H9 (cell line): ENCODE results near the gene NCOA5. TPM values are rescaled to one million over a fixed set of nuclear protein-coding genes. Genes with fewer than 3 reads are reported as not detected.

Source experiments
- DNase-seq: peaks from one replicate; pipeline ENCODE4 v3.0.0-alpha.2; 2017
- H2AFZ ChIP-seq: one replicate; pipeline ENCODE4 v1.6.1; 2013; ENCODE audit warnings: mild to moderate bottlenecking, low read length, control low read depth, moderate library complexity
- H2AK5ac ChIP-seq: 2 replicates; pipeline ENCODE4 v1.6.1; 2013; ENCODE audit warnings: low read length, control low read depth, mixed read lengths; ENCODE audit not compliant: insufficient read length
- H2BK120ac ChIP-seq: one replicate; pipeline ENCODE4 v1.6.1; 2013; ENCODE audit warnings: low read depth, mild to moderate bottlenecking, low read length, control low read depth, inconsistent platforms; ENCODE audit not compliant: poor library complexity, severe bottlenecking
- H2BK12ac ChIP-seq: 2 replicates; pipeline ENCODE4 v1.6.1; 2013; ENCODE audit warnings: low read length, control low read depth, mixed read lengths, low read depth; ENCODE audit not compliant: insufficient read length
- H2BK15ac ChIP-seq: 2 replicates; pipeline ENCODE4 v1.6.1; 2013; ENCODE audit warnings: low read depth, low read length, control low read depth
- H2BK20ac ChIP-seq: one replicate; pipeline ENCODE4 v1.6.1; 2013; ENCODE audit warnings: low read depth, mild to moderate bottlenecking, low read length, control low read depth, inconsistent platforms; ENCODE audit not compliant: poor library complexity, severe bottlenecking
- H2BK5ac ChIP-seq: 2 replicates; pipeline ENCODE4 v1.6.1; 2013; ENCODE audit warnings: low read length, control low read depth, mixed read lengths; ENCODE audit not compliant: insufficient read length
- H3K14ac ChIP-seq: 2 replicates; pipeline ENCODE4 v1.6.1; 2013; ENCODE audit warnings: low read length, control low read depth; ENCODE audit not compliant: insufficient read depth
- H3K18ac ChIP-seq: 2 replicates; pipeline ENCODE4 v1.6.1; 2013; ENCODE audit warnings: low read depth, mild to moderate bottlenecking, mixed read lengths, low read length, control low read depth; ENCODE audit not compliant: insufficient read length
- H3K23ac ChIP-seq: 2 replicates; pipeline ENCODE4 v1.6.1; 2013; ENCODE audit warnings: low read length, control low read depth, mixed read lengths, low read depth; ENCODE audit not compliant: insufficient read length
- H3K23me2 ChIP-seq: 2 replicates; pipeline ENCODE4 v1.6.1; 2013; ENCODE audit warnings: low read depth, mild to moderate bottlenecking, mixed read lengths, low read length, control low read depth; ENCODE audit not compliant: insufficient read length, poor library complexity, severe bottlenecking
- H3K27ac ChIP-seq: 2 replicates; pipeline ENCODE4 v1.5.1; 2013; ENCODE audit warnings: low read length, control low read depth, mixed read lengths, low read depth; ENCODE audit not compliant: insufficient read length
- H3K27me3 ChIP-seq: 2 replicates; pipeline ENCODE4 v1.6.1; 2013; ENCODE audit warnings: low read length, control low read depth, inconsistent platforms; ENCODE audit not compliant: insufficient read depth
- H3K4ac ChIP-seq: 2 replicates; pipeline ENCODE4 v1.6.1; 2013; ENCODE audit warnings: low read depth, mild to moderate bottlenecking, control low read depth, inconsistent platforms, low read length, moderate library complexity
- H3K4me1 ChIP-seq: 2 replicates; pipeline ENCODE4 v1.6.1; 2013; ENCODE audit warnings: low read length, control low read depth, inconsistent platforms; ENCODE audit not compliant: insufficient read depth
- H3K4me2 ChIP-seq: 2 replicates; pipeline ENCODE4 v1.6.1; 2013; ENCODE audit warnings: low read length, control low read depth, mixed read lengths; ENCODE audit not compliant: insufficient read length, insufficient read depth
- H3K56ac ChIP-seq: 2 replicates; pipeline ENCODE4 v1.6.1; 2013; ENCODE audit warnings: low read depth, mild to moderate bottlenecking, mixed read lengths, low read length, control low read depth; ENCODE audit not compliant: insufficient read length
- H3K79me1 ChIP-seq: 2 replicates; pipeline ENCODE4 v1.6.1; 2013; ENCODE audit warnings: low read depth, mild to moderate bottlenecking, moderate library complexity, low read length, control low read depth, inconsistent platforms; ENCODE audit not compliant: insufficient read depth, poor library complexity, severe bottlenecking
- H3K79me2 ChIP-seq: 2 replicates; pipeline ENCODE4 v1.6.1; 2013; ENCODE audit warnings: low read length, control low read depth, inconsistent platforms; ENCODE audit not compliant: insufficient read depth
- H3K9ac ChIP-seq: 2 replicates; pipeline ENCODE4 v1.6.1; 2013; ENCODE audit warnings: low read length, control low read depth, mixed read lengths; ENCODE audit not compliant: insufficient read length; ENCODE audit errors: extremely low read depth
- H3K9me3 ChIP-seq: one replicate; pipeline ENCODE4 v1.6.1; 2013; ENCODE audit warnings: low read depth, low read length, inconsistent platforms; ENCODE audit not compliant: control insufficient read depth
- H3T11ph ChIP-seq: one replicate; pipeline ENCODE4 v1.6.1; 2013; ENCODE audit warnings: mild to moderate bottlenecking, low read length, control low read depth, inconsistent platforms
- H4K20me1 ChIP-seq: one replicate; pipeline ENCODE4 v1.6.1; 2013; ENCODE audit not compliant: control insufficient read depth, insufficient read length, insufficient read depth
- H4K5ac ChIP-seq: 2 replicates; pipeline ENCODE4 v1.6.1; 2013; ENCODE audit warnings: low read depth, mild to moderate bottlenecking, mixed read lengths, low read length, control low read depth; ENCODE audit not compliant: insufficient read length
- H4K8ac ChIP-seq: replicated peaks from 2 replicates; pipeline ENCODE4 v1.6.1; 2013; ENCODE audit warnings: low read length, control low read depth, mixed read lengths, low read depth; ENCODE audit not compliant: insufficient read length
- H4K91ac ChIP-seq: 2 replicates; pipeline ENCODE4 v1.6.1; 2013; ENCODE audit warnings: low read depth, mild to moderate bottlenecking, moderate library complexity, mixed read lengths, low read length, control low read depth; ENCODE audit not compliant: insufficient read length
- H3K27ac Mint-ChIP-seq, 3 experiments: 2 replicates in 2 of 3; 3 replicates in 1 of 3; pipeline ENCODE4 v1.8.0; 2020 to 2021; ENCODE audit warnings: mixed read lengths in 3 of 3, mild to moderate bottlenecking in 1 of 3, moderate library complexity in 1 of 3
- H3K27me3 Mint-ChIP-seq: 2 replicates; pipeline ENCODE4 v1.8.0; 2021; ENCODE audit warnings: low read depth, mild to moderate bottlenecking, moderate library complexity, mixed read lengths
- H3K36me3 Mint-ChIP-seq, 3 experiments: 2 replicates in 2 of 3; 3 replicates in 1 of 3; pipeline ENCODE4 v1.8.0; 2020 to 2021; ENCODE audit warnings: low read depth in 3 of 3, mixed read lengths in 3 of 3; ENCODE audit not compliant: insufficient read depth in 1 of 3
- H3K4me1 Mint-ChIP-seq, 2 experiments: 2 replicates each; pipeline ENCODE4 v1.8.0; 2020; ENCODE audit warnings: mixed read lengths in 2 of 2
- H3K4me3 Mint-ChIP-seq, 2 experiments: 2 replicates in 1 of 2; 3 replicates in 1 of 2; pipeline ENCODE4 v1.8.0; 2020 to 2021; ENCODE audit warnings: mild to moderate bottlenecking in 2 of 2, mixed read lengths in 2 of 2, moderate library complexity in 1 of 2
- H3K9me3 Mint-ChIP-seq, 2 experiments: 2 replicates in 1 of 2; 3 replicates in 1 of 2; pipeline ENCODE4 v1.8.0; 2020; ENCODE audit warnings: mild to moderate bottlenecking in 2 of 2, mixed read lengths in 2 of 2, moderate library complexity in 1 of 2
- WGBS: extraction: QIAGEN DNeasy Blood & Tissue Kit; methylation state at CpG from one replicate; pipeline ENCODE4 v1.1.7; 2013; ENCODE audit warnings: missing lambda C conversion rate, low lambda C conversion rate, mixed read lengths; ENCODE audit not compliant: insufficient read length; ENCODE audit errors: extremely low coverage; 5-methylcytosine and 5-hydroxymethylcytosine counted together
- total RNA-seq: library from RNA; stranded (reverse); gene quantifications from 2 replicates; pipeline ENCODE4 v1.2.1, GENCODE V29; 2021
- TF ChIP-seq, protein P1 (sequence below): fragments of 200-600 bp; sonication (generic); conservative IDR thresholded peaks from 3 replicates; pipeline ENCODE4 v1.8.0; 2021; ENCODE audit warnings: antibody characterized with exemption, mild to moderate bottlenecking

Gene NCOA5
- total RNA-seq, 1 experiment from 2014 or later: 55.7 TPM

DNA sequence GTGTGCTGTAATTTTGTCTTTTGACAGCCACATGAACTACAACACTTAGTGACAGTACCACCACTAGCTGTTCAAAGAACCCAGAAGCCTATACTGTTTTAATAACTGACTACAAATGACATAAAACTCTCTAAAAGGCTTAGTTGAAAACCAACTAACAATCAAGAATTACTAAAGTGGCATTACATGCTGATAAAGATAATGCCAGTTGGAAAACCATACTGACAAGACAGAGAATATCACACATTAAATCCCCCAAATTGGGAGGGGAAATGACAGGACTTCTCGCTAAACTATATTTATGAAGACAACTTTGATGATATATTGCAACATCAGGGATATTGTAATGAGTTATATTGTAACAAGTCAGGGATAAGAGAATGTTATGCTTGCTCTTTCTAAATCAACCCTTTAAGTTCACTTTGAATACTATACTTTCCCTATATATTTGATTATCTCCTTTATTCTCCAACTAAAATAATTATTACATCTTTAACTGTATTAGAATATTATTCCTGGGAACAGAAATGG is 6.2 kb downstream of the NCOA5 start:
- Histone ChIP-seq H3K27ac (no peak overlapping the region), H2BK5ac (no peak overlapping the region), H3K4ac (no peak overlapping the region), H4K20me1 (no peaks in the 10 kb centered on the region), H3K79me1 (peaks cover 9% of the 10 kb centered on the region), H3K18ac (no peak overlapping the region), H2BK120ac (no peak overlapping the region), H3K9me3 (no peaks in the 10 kb centered on the region), H2BK12ac (no peak overlapping the region), H4K5ac (no peak overlapping the region), H3K56ac (no peak overlapping the region), H2AK5ac (no peak overlapping the region), H4K8ac (no peak overlapping the region), H3K9ac (no peak overlapping the region), H3K27me3 (no peaks in the 10 kb centered on the region), H4K91ac (no peak overlapping the region), H2BK20ac (no peak overlapping the region), H3K4me1 (peaks cover 2% of the 10 kb centered on the region; the same call in 1 of the 2 replicates), H3T11ph (no peak overlapping the region), H2BK15ac (no peak overlapping the region), H3K14ac (no peak overlapping the region), H2AFZ (no peak overlapping the region), H3K4me2 (no peak overlapping the region), H3K23me2 (peaks cover 3% of the 10 kb centered on the region), H3K79me2 (peaks cover 35% of the 10 kb centered on the region; the same call in 1 of the 2 replicates), H3K23ac (no peak overlapping the region)
- Mint-ChIP-seq H3K27ac (no peak overlapping the region; a peak in 2 of 7 replicates), H3K27me3 (no peaks in the 10 kb centered on the region), H3K36me3 (peaks cover 0 to 8% (median 8%) of the 10 kb centered on the region in 3 experiments; a peak in 4 of 7 replicates), H3K4me3 (no peak overlapping the region), H3K4me1 (peaks cover 37 to 43% of the 10 kb centered on the region in 2 experiments), H3K9me3 (no peaks in the 10 kb centered on the region)
- no peak for DNase-seq
- TF ChIP-seq, protein P1, sequence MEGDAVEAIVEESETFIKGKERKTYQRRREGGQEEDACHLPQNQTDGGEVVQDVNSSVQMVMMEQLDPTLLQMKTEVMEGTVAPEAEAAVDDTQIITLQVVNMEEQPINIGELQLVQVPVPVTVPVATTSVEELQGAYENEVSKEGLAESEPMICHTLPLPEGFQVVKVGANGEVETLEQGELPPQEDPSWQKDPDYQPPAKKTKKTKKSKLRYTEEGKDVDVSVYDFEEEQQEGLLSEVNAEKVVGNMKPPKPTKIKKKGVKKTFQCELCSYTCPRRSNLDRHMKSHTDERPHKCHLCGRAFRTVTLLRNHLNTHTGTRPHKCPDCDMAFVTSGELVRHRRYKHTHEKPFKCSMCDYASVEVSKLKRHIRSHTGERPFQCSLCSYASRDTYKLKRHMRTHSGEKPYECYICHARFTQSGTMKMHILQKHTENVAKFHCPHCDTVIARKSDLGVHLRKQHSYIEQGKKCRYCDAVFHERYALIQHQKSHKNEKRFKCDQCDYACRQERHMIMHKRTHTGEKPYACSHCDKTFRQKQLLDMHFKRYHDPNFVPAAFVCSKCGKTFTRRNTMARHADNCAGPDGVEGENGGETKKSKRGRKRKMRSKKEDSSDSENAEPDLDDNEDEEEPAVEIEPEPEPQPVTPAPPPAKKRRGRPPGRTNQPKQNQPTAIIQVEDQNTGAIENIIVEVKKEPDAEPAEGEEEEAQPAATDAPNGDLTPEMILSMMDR: no peak
- WGBS: no CpG with 5 or more reads among the region's 1 CpG
